Measurements from ENCODE around the gene RRP1.

DNA sequence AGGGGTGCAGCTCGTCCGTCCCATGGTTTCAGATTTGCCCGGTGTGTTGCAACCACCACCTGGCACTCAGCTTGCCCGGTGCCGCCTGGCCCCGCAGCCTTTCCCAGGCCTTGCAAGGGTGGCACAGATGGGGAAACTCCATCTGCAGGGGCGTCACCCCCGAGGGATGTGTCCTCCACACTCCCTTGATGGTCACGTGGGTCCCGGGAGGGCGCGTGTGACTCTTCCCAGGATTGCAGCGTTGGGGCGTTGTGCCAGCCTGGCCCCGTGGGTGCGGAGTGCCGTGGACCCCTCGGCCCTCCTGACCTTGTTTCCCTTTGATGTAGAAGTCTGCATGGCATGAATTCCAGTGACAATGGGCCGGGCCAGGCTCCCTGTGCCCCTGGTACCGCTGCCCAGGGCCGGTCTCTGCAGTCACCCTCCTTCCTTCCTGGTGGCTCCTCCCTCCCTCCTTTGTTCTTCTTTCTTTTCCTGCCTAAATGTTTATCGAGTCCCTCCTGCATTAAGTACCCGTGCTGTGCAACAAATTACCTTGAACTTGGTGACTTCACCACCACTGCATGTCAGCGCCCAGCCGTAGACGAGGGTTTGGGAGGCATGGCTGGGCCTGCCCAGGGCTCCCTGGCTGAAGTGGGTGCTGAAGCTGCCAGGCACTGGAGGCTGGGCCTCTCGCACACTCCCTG is 22.9 kb downstream of the RRP1 start:
- TF ChIP-seq, protein P1, sequence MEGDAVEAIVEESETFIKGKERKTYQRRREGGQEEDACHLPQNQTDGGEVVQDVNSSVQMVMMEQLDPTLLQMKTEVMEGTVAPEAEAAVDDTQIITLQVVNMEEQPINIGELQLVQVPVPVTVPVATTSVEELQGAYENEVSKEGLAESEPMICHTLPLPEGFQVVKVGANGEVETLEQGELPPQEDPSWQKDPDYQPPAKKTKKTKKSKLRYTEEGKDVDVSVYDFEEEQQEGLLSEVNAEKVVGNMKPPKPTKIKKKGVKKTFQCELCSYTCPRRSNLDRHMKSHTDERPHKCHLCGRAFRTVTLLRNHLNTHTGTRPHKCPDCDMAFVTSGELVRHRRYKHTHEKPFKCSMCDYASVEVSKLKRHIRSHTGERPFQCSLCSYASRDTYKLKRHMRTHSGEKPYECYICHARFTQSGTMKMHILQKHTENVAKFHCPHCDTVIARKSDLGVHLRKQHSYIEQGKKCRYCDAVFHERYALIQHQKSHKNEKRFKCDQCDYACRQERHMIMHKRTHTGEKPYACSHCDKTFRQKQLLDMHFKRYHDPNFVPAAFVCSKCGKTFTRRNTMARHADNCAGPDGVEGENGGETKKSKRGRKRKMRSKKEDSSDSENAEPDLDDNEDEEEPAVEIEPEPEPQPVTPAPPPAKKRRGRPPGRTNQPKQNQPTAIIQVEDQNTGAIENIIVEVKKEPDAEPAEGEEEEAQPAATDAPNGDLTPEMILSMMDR (IDR thresholded peaks at IDR 0.05) = no peak
- no peak for TF ChIP-seq POLR2A (IDR thresholded peaks at IDR 0.05)

All from lower leg skin (tissue), 3 donors.